Measurements from ENCODE around the gene KRTAP19-7.
A peak's percentile ranks its signal among the peaks of the same experiment; 100 is the strongest.

Gene KRTAP19-7

DNA sequence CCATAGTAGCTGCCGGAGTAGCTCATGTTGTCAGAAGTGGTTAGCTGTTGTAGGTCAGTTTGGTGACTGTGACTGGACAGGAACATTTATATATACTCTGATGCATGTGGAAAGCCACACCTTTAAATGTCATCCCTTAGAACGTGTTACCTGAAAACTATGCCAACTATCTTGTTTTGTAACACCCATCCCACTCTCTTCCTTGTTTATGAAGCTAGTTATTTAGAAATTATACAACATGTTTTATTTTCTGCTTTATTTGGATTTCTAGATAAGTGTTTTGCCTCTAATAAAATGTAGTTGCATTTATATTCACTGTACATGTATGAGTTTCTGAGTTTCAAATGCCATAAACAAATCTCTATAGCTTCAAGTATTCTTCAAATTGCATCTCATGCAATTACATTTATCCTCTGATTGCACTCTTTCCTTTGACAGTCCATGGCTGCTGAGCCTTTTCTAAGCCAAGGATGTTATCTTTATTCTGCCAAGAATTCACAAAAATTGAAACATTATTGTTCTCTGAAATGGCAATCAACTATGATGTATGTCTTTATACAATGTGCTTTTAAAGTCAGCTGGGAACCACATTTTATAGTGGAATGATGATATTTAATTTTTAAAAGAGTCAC, at the start of gene KRTAP19-7:
KRTAP19-7 (minus strand) TSS at position 51 of the 632 bp plus-strand sequence; CDS start at position 26, 25 bp downstream.
- TF ChIP-seq CTCF (IDR thresholded peaks at IDR 0.05; ENCODE audit: insufficient read depth, low read depth, low read length, missing control alignments): no peak
- no peak within 1 kb of the TSS for H3K4me3 ChIP-seq (ENCODE audit: low read length)

GRCh38 chr21:30605968-30606367, 44.9 kb upstream of the KRTAP19-7 start:
- H3K4me3 ChIP-seq (ENCODE audit: low read length): no peak overlapping the region
- TF ChIP-seq CTCF (IDR thresholded peaks at IDR 0.05; ENCODE audit: insufficient read depth, low read depth, low read length, missing control alignments): no peak
- DNase-seq (ENCODE audit: low read depth): no peak

More for the DNA sequence above, at the start of gene KRTAP19-7:
- DNase-seq (ENCODE audit: low read depth): peak; percentile 6

DNA sequence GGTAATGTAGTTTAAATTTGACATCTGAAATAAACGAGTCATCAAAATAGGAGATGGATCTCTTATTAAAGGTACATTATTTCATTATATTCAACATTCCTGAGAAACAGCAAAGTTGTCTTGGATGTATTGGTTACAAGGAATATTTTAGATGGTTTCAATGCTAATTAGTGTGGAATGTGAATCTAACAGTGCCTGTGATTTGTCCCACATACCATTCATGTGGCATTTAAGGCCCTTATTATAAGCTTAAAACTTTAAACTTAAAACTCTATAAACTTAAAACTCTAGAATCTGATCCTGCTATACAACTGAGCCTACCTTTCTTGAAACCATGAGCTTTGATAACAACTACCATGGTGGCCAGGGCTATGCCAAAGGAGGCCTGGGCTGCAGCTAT, 39.7 kb upstream of the KRTAP19-7 start, which contains the start of gene KRTAP22-1:
KRTAP22-1 (plus strand) TSS at position 301 of the 400 bp plus-strand sequence.
- DNase-seq (ENCODE audit: low read depth): no peak
- H3K4me3 ChIP-seq (ENCODE audit: low read length): no peak within 1 kb of the TSS
- no peak for TF ChIP-seq CTCF (IDR thresholded peaks at IDR 0.05; ENCODE audit: insufficient read depth, low read depth, low read length, missing control alignments)

DNA sequence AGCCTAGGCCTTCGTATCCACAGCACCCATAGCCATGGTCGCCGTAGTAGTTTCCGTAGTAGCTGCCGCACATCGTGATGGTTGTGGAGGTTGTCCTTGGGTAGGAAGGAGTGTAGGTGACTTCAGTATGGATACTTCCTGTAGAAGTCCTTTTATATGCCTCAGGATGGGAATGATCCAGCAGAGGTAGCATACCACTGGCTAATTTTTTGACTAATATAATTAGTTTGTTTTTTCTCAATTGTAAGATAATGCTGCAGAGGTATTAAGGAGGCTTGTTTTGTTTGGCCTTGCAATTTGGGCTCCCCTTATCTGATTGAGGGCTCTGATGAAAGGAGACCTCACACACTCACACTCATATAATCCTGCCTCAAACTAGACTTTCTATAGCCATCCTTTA, 37.7 kb upstream of the KRTAP19-7 start, which contains the start of gene KRTAP6-2:
KRTAP6-2 (minus strand) TSS at position 101 of the 400 bp plus-strand sequence; CDS start at position 73, 28 bp downstream.
- H3K4me3 ChIP-seq (ENCODE audit: low read length): no peak within 1 kb of the TSS
- DNase-seq (ENCODE audit: low read depth): no peak
- no peak for TF ChIP-seq CTCF (IDR thresholded peaks at IDR 0.05; ENCODE audit: insufficient read depth, low read depth, low read length, missing control alignments)

DNA sequence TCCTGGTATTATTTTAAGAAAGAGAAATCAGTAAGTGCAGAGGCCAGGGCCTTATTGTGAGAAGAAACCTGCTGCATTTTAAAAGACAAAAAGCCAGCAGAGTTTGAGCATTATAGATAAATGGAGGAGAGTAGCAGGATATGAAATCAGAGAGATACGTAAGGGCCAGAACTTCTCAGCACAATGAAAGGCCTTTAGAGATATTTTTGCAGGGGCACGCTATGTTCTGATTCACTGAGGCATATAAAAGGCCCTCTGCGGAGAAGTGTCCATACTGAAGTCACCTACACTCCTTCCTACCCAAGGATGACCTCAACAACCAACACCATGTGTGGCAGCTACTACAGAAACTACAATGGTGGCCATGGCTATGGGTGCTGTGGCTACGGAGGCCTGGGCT, 31.0 kb upstream of the KRTAP19-7 start, which contains the start of gene KRTAP6-3:
KRTAP6-3 (plus strand) TSS at position 301 of the 400 bp plus-strand sequence; CDS start at position 307, 6 bp downstream.
- no peak for TF ChIP-seq CTCF (IDR thresholded peaks at IDR 0.05; ENCODE audit: insufficient read depth, low read depth, low read length, missing control alignments)
- no peak for DNase-seq (ENCODE audit: low read depth)

DNA sequence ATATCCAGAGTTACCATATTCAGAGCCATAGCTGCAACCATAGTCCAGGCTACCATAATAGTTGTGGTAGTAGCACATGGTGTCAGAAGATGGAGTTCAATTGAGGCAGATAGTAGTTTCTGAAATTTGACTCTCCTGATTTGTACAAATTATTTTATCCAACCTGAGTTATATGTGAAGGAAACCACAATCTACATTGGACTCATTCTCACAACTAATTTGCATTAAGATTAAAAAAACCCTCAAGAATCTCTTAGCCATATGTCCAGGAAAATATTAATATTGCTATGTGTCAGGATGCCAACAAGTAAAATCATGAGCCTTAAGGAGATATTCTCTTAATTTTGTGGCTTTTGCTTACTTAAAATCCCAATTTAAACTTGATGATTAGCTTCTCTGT, 29.2 kb upstream of the KRTAP19-7 start, which contains the start of gene KRTAP22-2:
KRTAP22-2 (minus strand) TSS at position 101 of the 400 bp plus-strand sequence.
- no peak within 1 kb of the TSS for H3K4me3 ChIP-seq (ENCODE audit: low read length)
- DNase-seq (ENCODE audit: low read depth): no peak
- TF ChIP-seq CTCF (IDR thresholded peaks at IDR 0.05; ENCODE audit: insufficient read depth, low read depth, low read length, missing control alignments): no peak

More for the DNA sequence above, 31.0 kb upstream of the KRTAP19-7 start, which contains the start of gene KRTAP6-3:
- H3K4me3 ChIP-seq (ENCODE audit: low read length): no peak within 1 kb of the TSS
